LNCaP clone FGC (cell line): Measurements from ENCODE around the gene SSH2.

Experiments
- DNase-seq: peaks from one replicate; pipeline ENCODE4 v3.0.0-alpha.2; 2011; ENCODE audit warnings: low read depth
- H3K4me3 ChIP-seq: 2 replicates; pipeline ENCODE4 v1.5.1; 2011; ENCODE audit warnings: mild to moderate bottlenecking, low read depth, low read length, control low read depth
- TF ChIP-seq, protein P1 (sequence below): IDR thresholded peaks from 2 replicates; pipeline ENCODE4 v1.5.1; 2012; ENCODE audit warnings: mild to moderate bottlenecking; ENCODE audit not compliant: control insufficient read depth, insufficient read depth; ENCODE audit errors: extremely low read depth

SSH2 gene

DNA sequence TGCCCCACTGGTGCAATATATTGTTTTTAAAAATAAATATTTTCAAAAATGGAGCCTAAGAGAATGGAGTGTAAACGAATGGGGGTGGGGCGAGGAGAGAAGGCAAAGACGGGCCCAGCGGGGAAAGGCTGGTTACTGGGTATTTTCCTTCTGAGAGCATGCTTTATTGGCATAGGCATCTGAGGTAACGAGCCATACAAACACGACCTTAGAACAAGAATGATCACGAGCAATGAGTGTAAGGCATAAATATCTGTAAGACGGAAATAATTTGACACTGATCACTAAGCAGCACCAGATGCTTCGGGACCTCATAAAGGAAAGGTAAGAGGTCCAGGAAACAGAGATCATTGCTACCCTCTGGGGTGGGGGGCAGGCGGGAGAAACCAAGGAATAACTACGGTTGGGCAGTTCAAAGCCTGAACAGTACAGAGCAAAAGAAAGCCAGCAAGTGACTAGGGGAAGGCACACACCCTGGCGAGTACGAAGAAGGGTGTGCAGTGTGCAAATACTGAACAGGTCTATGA lies 959 bp downstream of the SSH2 start:
- TF ChIP-seq, protein P1, sequence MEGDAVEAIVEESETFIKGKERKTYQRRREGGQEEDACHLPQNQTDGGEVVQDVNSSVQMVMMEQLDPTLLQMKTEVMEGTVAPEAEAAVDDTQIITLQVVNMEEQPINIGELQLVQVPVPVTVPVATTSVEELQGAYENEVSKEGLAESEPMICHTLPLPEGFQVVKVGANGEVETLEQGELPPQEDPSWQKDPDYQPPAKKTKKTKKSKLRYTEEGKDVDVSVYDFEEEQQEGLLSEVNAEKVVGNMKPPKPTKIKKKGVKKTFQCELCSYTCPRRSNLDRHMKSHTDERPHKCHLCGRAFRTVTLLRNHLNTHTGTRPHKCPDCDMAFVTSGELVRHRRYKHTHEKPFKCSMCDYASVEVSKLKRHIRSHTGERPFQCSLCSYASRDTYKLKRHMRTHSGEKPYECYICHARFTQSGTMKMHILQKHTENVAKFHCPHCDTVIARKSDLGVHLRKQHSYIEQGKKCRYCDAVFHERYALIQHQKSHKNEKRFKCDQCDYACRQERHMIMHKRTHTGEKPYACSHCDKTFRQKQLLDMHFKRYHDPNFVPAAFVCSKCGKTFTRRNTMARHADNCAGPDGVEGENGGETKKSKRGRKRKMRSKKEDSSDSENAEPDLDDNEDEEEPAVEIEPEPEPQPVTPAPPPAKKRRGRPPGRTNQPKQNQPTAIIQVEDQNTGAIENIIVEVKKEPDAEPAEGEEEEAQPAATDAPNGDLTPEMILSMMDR = no peak

DNA sequence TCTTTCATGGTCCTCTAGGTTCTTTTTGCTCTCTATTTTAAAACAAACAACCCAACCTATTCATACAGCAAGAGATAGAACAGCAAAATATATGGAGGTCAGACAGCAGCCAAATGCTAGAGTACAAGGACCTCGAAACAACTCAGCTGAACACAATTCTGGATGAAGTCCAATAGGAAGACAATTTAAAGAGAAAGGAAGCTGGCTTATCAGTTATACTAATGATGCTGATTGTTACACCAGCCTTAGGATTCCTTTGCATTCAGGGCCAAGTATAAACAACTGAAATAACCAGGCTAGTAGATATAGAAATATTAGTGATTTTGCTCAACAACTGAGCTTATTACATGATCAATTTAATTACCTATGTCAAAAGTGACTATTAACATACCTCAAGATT lies 2.5 kb downstream of the SSH2 start:
- TF ChIP-seq, protein P1 = no peak
- DNase-seq = no peak
- H3K4me3 ChIP-seq = no peak overlapping the region

More for the DNA sequence above, 959 bp downstream of the SSH2 start:
- peak overlapping the region; percentile 92 for H3K4me3 ChIP-seq
- DNase-seq = no peak

DNA sequence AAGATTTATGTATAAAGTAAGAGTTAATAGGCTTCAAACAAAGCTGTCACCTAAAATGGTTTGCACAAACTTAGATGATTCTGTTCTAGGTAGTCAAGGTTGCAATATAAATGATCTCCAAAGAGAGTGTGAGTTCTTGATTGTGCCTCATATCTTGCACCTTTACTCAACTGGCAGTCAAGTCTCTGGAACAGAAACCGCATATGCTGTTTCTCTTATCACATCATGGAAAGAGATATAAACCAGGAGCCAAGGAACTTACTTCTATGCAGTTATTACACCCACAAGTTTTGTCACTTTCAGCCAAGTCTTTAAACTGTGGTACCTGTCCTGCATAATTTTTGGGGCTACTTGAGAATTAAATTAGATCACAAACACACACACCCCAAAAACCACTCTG lies 5.2 kb downstream of the SSH2 start:
- no peak for DNase-seq
- TF ChIP-seq, protein P1 = no peak
- no peak overlapping the region for H3K4me3 ChIP-seq

DNA sequence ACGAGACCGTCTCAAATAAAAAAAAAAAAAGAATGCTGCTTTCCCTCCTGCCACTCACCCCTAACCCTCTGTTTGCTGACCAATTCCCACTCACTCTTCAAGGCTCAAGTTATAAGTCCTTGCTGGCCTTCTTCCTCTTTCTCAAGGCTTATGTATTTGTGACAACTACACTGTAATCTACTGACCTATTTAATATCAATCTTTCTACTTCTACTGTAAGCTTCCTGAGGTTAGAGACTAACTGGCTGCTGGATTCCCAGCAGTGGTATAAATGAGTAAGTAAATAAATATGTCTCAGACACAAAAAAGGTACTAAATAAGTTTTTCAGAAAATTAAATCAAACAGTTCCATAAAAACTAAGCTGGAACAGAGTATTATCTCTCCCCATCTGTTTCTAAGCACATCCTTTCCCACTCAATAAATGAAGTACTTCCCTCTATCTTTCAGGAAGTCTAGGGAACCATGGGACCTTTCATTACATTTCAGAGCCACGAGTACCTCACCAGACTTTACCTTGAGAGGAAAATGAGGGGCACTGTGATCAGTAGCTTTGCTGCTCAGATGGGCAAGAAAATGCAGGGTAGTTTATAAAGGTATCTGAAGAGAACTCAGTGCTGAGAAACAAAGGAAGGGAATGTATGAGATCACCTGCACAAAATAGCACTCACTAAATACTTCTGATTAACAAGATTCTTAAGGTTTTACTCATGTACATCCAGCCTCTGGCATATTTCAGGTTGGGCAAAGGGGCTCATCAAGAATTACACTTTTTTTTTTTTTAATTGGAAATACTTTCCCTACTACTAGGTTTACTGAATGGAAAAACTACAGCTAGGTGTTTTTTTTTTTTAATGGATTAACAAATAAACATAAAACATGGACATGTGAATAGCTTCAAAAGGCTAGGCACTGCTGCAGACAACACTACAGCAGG lies 10.8 kb downstream of the SSH2 start:
- no peak for DNase-seq
- TF ChIP-seq, protein P1 = no peak
- H3K4me3 ChIP-seq = no peak overlapping the region

DNA sequence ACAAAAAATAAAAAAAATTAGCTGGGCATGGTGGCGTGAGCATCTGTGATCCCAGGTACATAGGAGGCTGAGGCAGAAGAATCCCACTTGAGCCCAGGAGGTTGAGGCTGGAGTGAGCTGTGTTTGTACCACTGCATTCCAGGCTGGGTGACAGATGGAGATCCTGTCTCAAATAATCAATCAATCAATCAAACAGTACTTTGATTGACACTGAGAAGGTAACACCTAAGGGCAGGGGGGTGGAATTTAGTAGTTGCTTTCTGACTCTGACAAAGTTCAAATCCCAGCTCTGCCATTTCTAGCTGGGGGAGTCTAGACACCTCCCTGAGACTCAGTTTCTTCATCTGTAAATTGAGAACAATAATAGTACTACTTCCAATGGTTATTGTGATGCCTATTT lies 12.0 kb downstream of the SSH2 start:
- TF ChIP-seq, protein P1 = no peak
- no peak overlapping the region for H3K4me3 ChIP-seq
- no peak for DNase-seq

DNA sequence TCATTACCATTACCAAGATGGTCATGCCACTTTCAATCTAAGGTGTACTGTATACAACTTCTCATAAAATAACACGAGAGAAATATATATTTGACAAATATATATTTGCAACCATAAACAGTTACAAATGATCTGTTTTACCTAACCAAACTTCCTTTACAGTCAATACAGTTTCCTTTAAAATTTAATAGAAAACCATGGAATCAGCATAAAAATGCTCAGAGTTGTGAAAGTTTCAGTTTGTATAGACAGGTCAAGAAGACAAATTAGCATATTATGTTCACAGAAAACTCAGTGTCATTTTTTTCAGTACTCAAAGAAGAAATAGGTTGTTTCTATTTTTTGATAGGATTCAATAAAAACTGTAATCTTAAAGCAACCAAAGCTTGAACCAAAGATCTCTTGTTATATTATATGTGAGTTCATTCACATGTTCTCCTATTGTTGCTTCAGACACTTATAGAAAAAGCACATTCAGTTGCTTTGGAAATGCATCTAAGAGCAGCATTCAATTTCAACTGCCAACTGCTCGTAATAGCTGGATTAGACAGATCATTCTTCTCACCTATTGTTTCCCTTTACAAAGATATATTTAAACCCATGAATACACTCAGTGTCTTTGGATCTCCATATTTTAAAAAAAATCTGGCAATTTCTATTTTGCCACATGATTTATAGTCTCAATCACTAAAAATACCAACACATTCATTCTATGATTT lies 15.1 kb downstream of the SSH2 start:
- TF ChIP-seq, protein P1 = no peak
- no peak for DNase-seq
- H3K4me3 ChIP-seq = no peak overlapping the region
